Prostate gland (tissue), 2 donors: ENCODE data around the gene C10orf67. TPM values are rescaled to one million over a fixed set of nuclear protein-coding genes. Genes with fewer than 3 reads are reported as not detected.
A peak's percentile ranks its signal among the peaks of the same experiment; 100 is the strongest.

Experiments
- DNase-seq: peaks from one replicate; pipeline ENCODE4 v3.0.0-alpha.2; 2019; ENCODE audit warnings: low spot score
- H3K27ac ChIP-seq, 2 donors: fragments of 200-600 bp; sonication (generic); 2 replicates each; pipeline ENCODE4 v1.5.1; 2017 to 2019
- H3K27me3 ChIP-seq: fragments of 200-600 bp; sonication (generic); replicated peaks from 2 replicates; pipeline ENCODE4 v1.5.1; 2019; ENCODE audit not compliant: insufficient read depth
- H3K36me3 ChIP-seq, 2 donors: fragments of 200-600 bp; sonication (generic); 1 replicate in 1 of 2; 2 replicates in 1 of 2; pipeline versions ENCODE4 v1.5.1 to v1.8.1; 2017 to 2019
- H3K4me1 ChIP-seq: fragments of 200-600 bp; sonication (generic); replicated peaks from 2 replicates; pipeline ENCODE4 v1.5.1; 2019
- H3K4me3 ChIP-seq, 2 donors: fragments of 200-600 bp; sonication (generic); 2 replicates each; pipeline ENCODE4 v1.5.1; 2017 to 2019
- H3K9me3 ChIP-seq: fragments of 200-600 bp; sonication (generic); 2 replicates; pipeline ENCODE4 v1.5.1; 2017
- CTCF ChIP-seq, 4 experiments: fragments of 200-600 bp in 2 of 4; fragments of 450-650 bp in 2 of 4; sonication (generic) in 2 of 4; IDR thresholded peaks; 1 replicate in 3 of 4; 2 replicates in 1 of 4; pipeline ENCODE4 v1.5.1; 2016 to 2019; ENCODE audit warnings: antibody characterized with exemption in 4 of 4, mild to moderate bottlenecking in 2 of 4, moderate library complexity in 2 of 4
- POLR2A ChIP-seq: fragments of 450-650 bp; IDR thresholded peaks from one replicate; pipeline ENCODE4 v1.6.1; 2016; ENCODE audit warnings: antibody characterized with exemption, mild to moderate bottlenecking
- POLR2AphosphoS5 ChIP-seq: sonication (generic); formaldehyde crosslinking; IDR thresholded peaks from one replicate; pipeline ENCODE4 v1.6.1; 2017; ENCODE audit warnings: antibody characterized with exemption
- WGBS: methylation state at CpG from one replicate; pipeline ENCODE4 v1.1.5; 2018; 5-methylcytosine and 5-hydroxymethylcytosine counted together
- intact Hi-C: fragments of 100-400 bp; cut with DNase I; formaldehyde crosslinking; loops from one replicate; pipeline ENCODE4 v1.14.2; 2022
- total RNA-seq, 2 donors: library from RNA; depleted of rRNA; stranded (reverse); fragments of >200 nt; gene quantifications; one replicate each; pipeline ENCODE4 v1.1.0, GENCODE V29; 2016

C10orf67 gene
- total RNA-seq, 2 donors from 2014 or later = 1.0 TPM; not detected in 1

DNA sequence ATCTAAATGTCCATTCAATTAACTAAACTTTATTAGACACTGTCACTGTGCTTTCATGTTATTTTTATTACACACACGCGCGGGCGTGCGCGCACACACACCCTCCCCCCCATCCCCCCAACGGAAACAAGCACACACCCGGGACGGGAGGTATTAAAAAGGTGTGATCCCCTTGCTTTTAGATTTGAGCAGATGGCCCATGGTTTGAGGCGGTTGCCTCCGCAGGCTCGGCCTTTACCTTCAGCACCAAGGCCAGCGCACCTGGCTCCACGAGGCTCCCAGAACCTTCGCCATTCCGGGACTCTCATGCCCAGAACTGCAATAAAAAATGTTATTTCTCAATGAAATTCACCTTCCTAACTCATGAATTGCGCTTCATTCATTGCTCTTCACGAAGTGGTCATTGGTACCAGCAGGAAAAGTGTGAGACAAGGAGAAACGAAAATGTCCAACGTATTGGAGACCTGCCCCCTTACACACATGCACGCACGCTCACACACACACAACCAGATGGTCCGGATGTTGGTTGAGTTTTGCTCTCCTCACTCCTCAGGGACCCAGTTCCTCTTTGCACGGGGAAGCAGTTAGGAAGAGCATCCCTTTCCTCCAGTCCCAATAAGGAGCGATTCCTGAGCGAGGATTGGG lies 173.2 kb downstream of the C10orf67 start:
- DNase-seq = no peak
- TF ChIP-seq POLR2A = no peak
- TF ChIP-seq POLR2AphosphoS5 = no peak
- TF ChIP-seq CTCF (IDR thresholded peaks at IDR 0.05) = no peak
- H3K4me1 ChIP-seq = peaks cover 10% of the 10 kb centered on the region
- no peaks in the 10 kb centered on the region for H3K36me3 ChIP-seq
- WGBS = 10% methylated on average over 26 of the region's 26 CpGs
- H3K27me3 ChIP-seq = peaks cover 40% of the 10 kb centered on the region
- intact Hi-C loops = no loop called here
- H3K4me3 ChIP-seq = no peak overlapping the region
- H3K9me3 ChIP-seq = no peaks in the 10 kb centered on the region
- H3K27ac ChIP-seq = no peak overlapping the region

- no peak for TF ChIP-seq POLR2AphosphoS5
- TF ChIP-seq CTCF (IDR thresholded peaks at IDR 0.05) = peak; percentile 38 to 69 (median 64)
- no peak for TF ChIP-seq POLR2A
- Histone ChIP-seq H3K27ac (no peak overlapping the region), H3K4me1 (no peaks in the 10 kb centered on the region), H3K36me3 (no peaks in the 10 kb centered on the region), H3K27me3 (no peaks in the 10 kb centered on the region), H3K4me3 (no peak overlapping the region), H3K9me3 (no peaks in the 10 kb centered on the region)
- 4% methylated on average over 5 of the region's 5 CpGs for WGBS
- DNase-seq = peak; percentile 19
- intact Hi-C loops = no loop called here
Observed at GRCh38 chr10:23158370-23158769, 186.2 kb downstream of the C10orf67 start.

GRCh38 chr10:23157691-23158369 lies 186.8 kb downstream of the C10orf67 start:
- intact Hi-C loops = no loop called here
- 42% methylated on average over 12 of the region's 12 CpGs for WGBS
- H3K9me3 ChIP-seq = no peaks in the 10 kb centered on the region
- no peaks in the 10 kb centered on the region for H3K36me3 ChIP-seq
- H3K4me1 ChIP-seq = no peaks in the 10 kb centered on the region
- H3K27me3 ChIP-seq = no peaks in the 10 kb centered on the region
- H3K27ac ChIP-seq = no peak overlapping the region
- DNase-seq = no peak
- no peak for TF ChIP-seq CTCF (IDR thresholded peaks at IDR 0.05)
- TF ChIP-seq POLR2AphosphoS5 = no peak
- TF ChIP-seq POLR2A = no peak
- no peak overlapping the region for H3K4me3 ChIP-seq

GRCh38 chr10:23157239-23157681 lies 187.3 kb downstream of the C10orf67 start:
- no peaks in the 10 kb centered on the region for H3K4me1 ChIP-seq
- H3K27ac ChIP-seq = no peak overlapping the region
- DNase-seq = no peak
- H3K27me3 ChIP-seq = no peaks in the 10 kb centered on the region
- 49% methylated on average over 14 of the region's 14 CpGs for WGBS
- no peaks in the 10 kb centered on the region for H3K9me3 ChIP-seq
- no peaks in the 10 kb centered on the region for H3K36me3 ChIP-seq
- TF ChIP-seq POLR2AphosphoS5 (no peak), POLR2A (no peak), CTCF (IDR thresholded peaks at IDR 0.05) (no peak)
- intact Hi-C loops = no loop called here
- no peak overlapping the region for H3K4me3 ChIP-seq
